Measurements from ENCODE around the gene KRTAP4-1. TPM values are rescaled to one million over a fixed set of nuclear protein-coding genes. Genes with fewer than 3 reads are reported as not detected.
"Not testable (repeated sequence)": the region's sequence is repeated elsewhere in the genome, so short reads cannot be mapped to it uniquely, and the experiment has no call there.

The KRTAP4-1 gene
- total RNA-seq, 1 donor from 2014 or later, result not detected

- Histone ChIP-seq H3K4me3 (ENCODE audit: low read depth, low read length) (no peak overlapping the region), H3K36me3 (ENCODE audit: control insufficient read depth, insufficient read depth, low read length) (no peaks in the 10 kb centered on the region), H3K27me3 (ENCODE audit: control insufficient read depth, insufficient read depth, low read length) (no peaks in the 10 kb centered on the region)
- FAIRE-seq, result no peak
- DNase-seq (ENCODE audit: low read depth), result no peak
- TF ChIP-seq CTCF (IDR thresholded peaks at IDR 0.05; ENCODE audit: insufficient read depth, low read length, severe bottlenecking), result no peak
Measured at GRCh38 chr17:41196068-41196467, 11.4 kb upstream of the KRTAP4-1 start.

GRCh38 chr17:41190328-41190727, 5.6 kb upstream of the KRTAP4-1 start:
- Histone ChIP-seq H3K36me3 (ENCODE audit: control insufficient read depth, insufficient read depth, low read length) (no peaks in the 10 kb centered on the region), H3K4me3 (ENCODE audit: low read depth, low read length) (no peak overlapping the region), H3K27me3 (ENCODE audit: control insufficient read depth, insufficient read depth, low read length) (no peaks in the 10 kb centered on the region)
- DNase-seq (ENCODE audit: low read depth) (no peak), FAIRE-seq (no peak)
- no peak for TF ChIP-seq CTCF (IDR thresholded peaks at IDR 0.05; ENCODE audit: insufficient read depth, low read length, severe bottlenecking)

GRCh38 chr17:41189837-41190318, 5.2 kb upstream of the KRTAP4-1 start, which contains the start of gene KRTAP9-1:
Gene KRTAP9-1, plus strand, starts transcription at chr17:41189887. Its CDS starts 0 bp downstream, at chr17:41189887.
- not testable (repeated sequence) for H3K27me3 ChIP-seq (ENCODE audit: control insufficient read depth, insufficient read depth, low read length); FAIRE-seq; DNase-seq (ENCODE audit: low read depth); H3K36me3 ChIP-seq (ENCODE audit: control insufficient read depth, insufficient read depth, low read length); H3K4me3 ChIP-seq (ENCODE audit: low read depth, low read length)

- Histone ChIP-seq H3K27me3 (ENCODE audit: control insufficient read depth, insufficient read depth, low read length) (no peaks in the 10 kb centered on the region), H3K36me3 (ENCODE audit: control insufficient read depth, insufficient read depth, low read length) (no peaks in the 10 kb centered on the region), H3K4me3 (ENCODE audit: low read depth, low read length) (no peak overlapping the region)
- FAIRE-seq, result no peak
- TF ChIP-seq CTCF (IDR thresholded peaks at IDR 0.05; ENCODE audit: insufficient read depth, low read length, severe bottlenecking), result no peak
- DNase-seq (ENCODE audit: low read depth), result no peak
Measured at GRCh38 chr17:41186872-41187271, 2.2 kb upstream of the KRTAP4-1 start.

- peak; percentile 15 for DNase-seq (ENCODE audit: low read depth)
- FAIRE-seq, result no peak
- H3K4me3 ChIP-seq (ENCODE audit: low read depth, low read length), result no peak overlapping the region
- no peaks in the 10 kb centered on the region for H3K36me3 ChIP-seq (ENCODE audit: control insufficient read depth, insufficient read depth, low read length)
- no peak for TF ChIP-seq CTCF (IDR thresholded peaks at IDR 0.05; ENCODE audit: insufficient read depth, low read length, severe bottlenecking)
- no peaks in the 10 kb centered on the region for H3K27me3 ChIP-seq (ENCODE audit: control insufficient read depth, insufficient read depth, low read length)
Measured at GRCh38 chr17:41185001-41185400, 290 bp upstream of the KRTAP4-1 start.

GRCh38 chr17:41178843-41179616, 5.7 kb downstream of the KRTAP4-1 start:
- Histone ChIP-seq H3K36me3 (ENCODE audit: control insufficient read depth, insufficient read depth, low read length) (no peaks in the 10 kb centered on the region), H3K4me3 (ENCODE audit: low read depth, low read length) (no peak overlapping the region), H3K27me3 (ENCODE audit: control insufficient read depth, insufficient read depth, low read length) (no peaks in the 10 kb centered on the region)
- peak; percentile 21 for DNase-seq (ENCODE audit: low read depth)
- no peak for TF ChIP-seq CTCF (IDR thresholded peaks at IDR 0.05; ENCODE audit: insufficient read depth, low read length, severe bottlenecking)
- no peak for FAIRE-seq

Measured in bronchial epithelial cell (primary cell).